Thyroid gland (tissue), 4 donors: Measurements from ENCODE around the gene STPG3. TPM values are rescaled to one million over a fixed set of nuclear protein-coding genes. Genes with fewer than 3 reads are reported as not detected.

Source experiments
- DNase-seq, 2 donors: peaks; one replicate each; pipeline ENCODE4 v3.0.0-alpha.2; 2019
- H3K27ac ChIP-seq, 3 donors: fragments of 200-600 bp; sonication (generic); 1 replicate in 2 of 3; 2 replicates in 1 of 3; pipeline ENCODE4 v1.5.1; 2016 to 2019; ENCODE audit warnings: mild to moderate bottlenecking in 1 of 3, moderate library complexity in 1 of 3
- H3K27me3 ChIP-seq: fragments of 200-600 bp; sonication (generic); one replicate; pipeline ENCODE4 v1.5.1; 2019
- H3K36me3 ChIP-seq, 2 donors: fragments of 200-600 bp; sonication (generic); one replicate each; pipeline ENCODE4 v1.5.1; 2016 to 2019
- H3K4me1 ChIP-seq, 2 donors: fragments of 200-600 bp; sonication (generic); one replicate each; pipeline ENCODE4 v1.5.1; 2017 to 2019
- H3K4me3 ChIP-seq, 3 donors: fragments of 200-600 bp; sonication (generic); replicated peaks in 1 of 3; 1 replicate in 2 of 3; 2 replicates in 1 of 3; pipeline ENCODE4 v1.5.1; 2016; ENCODE audit warnings: mild to moderate bottlenecking in 1 of 3
- H3K9me3 ChIP-seq: fragments of 200-600 bp; sonication (generic); one replicate; pipeline ENCODE4 v1.5.1; 2017
- CTCF ChIP-seq, 6 experiments: fragments of 200-600 bp in 3 of 6; fragments of 450-650 bp in 3 of 6; sonication (generic) in 3 of 6; IDR thresholded peaks; one replicate each; pipeline ENCODE4 v1.5.1; 2016 to 2019; ENCODE audit warnings: antibody characterized with exemption in 6 of 6, mild to moderate bottlenecking in 2 of 6, inconsistent platforms in 1 of 6, moderate library complexity in 1 of 6
- POLR2A ChIP-seq, 2 donors: fragments of 450-650 bp; IDR thresholded peaks; one replicate each; pipeline ENCODE4 v1.6.1; 2017; ENCODE audit warnings: antibody characterized with exemption in 2 of 2, mild to moderate bottlenecking in 2 of 2, moderate library complexity in 1 of 2
- WGBS, 2 donors: methylation state at CpG; one replicate each; pipeline ENCODE4 v1.1.5; 2017; 5-methylcytosine and 5-hydroxymethylcytosine counted together
- intact Hi-C: fragments of 100-400 bp; cut with DNase I; formaldehyde crosslinking; loops from one replicate; pipeline ENCODE4 v1.15.1; 2023
- total RNA-seq, 4 donors: library from RNA; depleted of rRNA; stranded (reverse); fragments of >200 nt; gene quantifications; one replicate each; pipeline ENCODE4 v1.2.3, GENCODE V29; 2016

STPG3 gene
- total RNA-seq, 4 donors from 2014 or later, result not detected

DNA sequence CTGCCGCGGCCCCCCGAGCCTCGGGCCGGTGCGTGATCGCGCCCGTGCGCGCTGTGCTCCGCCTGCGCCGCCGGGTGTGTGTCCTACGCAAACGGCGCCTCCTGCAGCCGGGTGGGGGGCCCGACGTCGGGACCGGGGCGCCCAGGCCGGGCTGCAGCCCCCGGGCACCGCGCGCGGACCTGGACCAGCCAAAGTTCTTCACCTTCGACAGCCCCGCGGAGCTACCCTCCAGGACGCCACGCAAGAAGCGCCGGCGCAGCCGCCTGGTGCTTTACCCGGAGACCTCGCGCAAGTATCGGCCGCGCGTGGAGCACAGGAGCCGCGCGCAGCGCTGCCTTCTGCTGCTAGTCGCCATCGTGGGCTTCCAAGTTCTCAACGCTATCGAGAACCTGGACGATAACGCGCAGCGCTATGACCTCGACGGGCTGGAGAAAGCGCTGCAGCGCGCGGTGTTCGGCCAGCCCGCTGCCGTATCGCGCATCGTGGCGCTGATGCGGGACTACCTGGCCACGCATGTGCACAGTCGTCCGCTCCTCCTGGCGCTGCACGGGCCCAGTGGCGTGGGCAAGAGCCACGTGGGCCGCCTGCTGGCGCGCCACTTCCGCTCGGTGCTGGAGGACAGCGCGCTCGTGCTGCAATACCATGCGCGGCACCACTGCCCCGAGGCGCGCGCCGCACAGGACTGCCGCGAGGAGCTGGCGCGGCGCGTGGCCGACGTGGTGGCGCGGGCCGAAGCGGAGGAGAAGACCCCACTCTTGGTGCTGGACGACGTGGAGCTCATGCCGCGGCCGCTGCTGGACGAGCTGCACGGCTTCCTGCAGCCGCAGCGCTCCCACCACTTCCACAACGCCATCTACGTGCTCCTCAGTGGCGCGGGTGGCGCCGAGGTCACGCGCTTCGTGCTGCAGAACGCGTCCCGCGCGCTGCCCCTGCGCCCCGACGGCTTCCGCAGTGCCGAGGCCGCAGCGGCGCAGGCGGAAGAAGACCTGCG is 27.9 kb downstream of the STPG3 start:
- intact Hi-C loops, result no loop called here
- DNase-seq, result no peak
- Histone ChIP-seq H3K4me3 (no peak overlapping the region), H3K9me3 (no peaks in the 10 kb centered on the region), H3K27ac (no peak overlapping the region), H3K36me3 (no peaks in the 10 kb centered on the region), H3K27me3 (no peaks in the 10 kb centered on the region), H3K4me1 (peaks cover 29 to 35% of the 10 kb centered on the region in 2 donors)
- WGBS, 2 donors, result 92 to 94% methylated on average over 100 to 117 of the region's 139 CpGs
- TF ChIP-seq CTCF (IDR thresholded peaks at IDR 0.05) (no peak), POLR2A (IDR thresholded peaks at IDR 0.05) (no peak)

DNA sequence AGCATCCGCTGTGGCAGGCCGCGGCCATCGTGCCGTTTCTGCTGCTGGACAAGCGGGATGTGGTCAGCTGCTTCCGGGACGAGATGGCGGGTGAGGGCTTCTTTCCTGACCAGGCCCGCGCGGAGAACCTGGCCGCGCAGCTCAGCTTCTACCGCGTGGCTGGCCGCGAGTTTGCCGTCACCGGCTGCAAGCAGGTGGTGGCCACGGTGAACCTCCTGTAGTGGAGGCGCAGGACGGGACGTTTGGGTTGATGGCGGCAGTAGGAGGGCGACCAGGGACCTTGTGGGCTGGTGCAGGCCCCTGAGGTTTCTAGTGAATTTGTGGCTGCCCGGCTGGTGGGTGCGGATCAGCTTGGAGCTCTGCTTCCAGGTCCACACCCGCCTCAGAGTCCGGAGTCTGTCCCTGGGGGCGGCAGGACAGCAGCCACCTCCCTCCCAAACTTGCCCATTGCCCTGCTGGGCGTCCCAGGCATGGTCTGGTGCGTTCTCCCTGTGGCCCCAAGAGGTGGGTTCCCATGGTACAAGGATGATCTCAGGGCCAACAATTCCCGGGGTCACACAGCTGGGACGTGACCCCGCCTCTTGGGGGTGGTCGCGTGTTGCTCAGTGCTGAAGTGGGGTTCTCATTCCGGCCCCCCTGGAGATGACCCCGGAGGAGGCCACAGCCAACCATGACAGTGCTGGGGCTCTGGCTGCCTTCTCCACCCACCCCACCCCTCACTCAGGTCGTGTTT is 28.8 kb downstream of the STPG3 start:
- no peaks in the 10 kb centered on the region for H3K9me3 ChIP-seq
- 95% methylated on average over 19 to 35 of the region's 41 CpGs for WGBS, 2 donors
- H3K27me3 ChIP-seq, result no peaks in the 10 kb centered on the region
- no peaks in the 10 kb centered on the region for H3K36me3 ChIP-seq
- H3K27ac ChIP-seq, result no peak overlapping the region
- no peak overlapping the region for H3K4me3 ChIP-seq
- TF ChIP-seq CTCF (IDR thresholded peaks at IDR 0.05) (no peak), POLR2A (IDR thresholded peaks at IDR 0.05) (no peak)
- peaks cover 22 to 30% of the 10 kb centered on the region in 2 donors for H3K4me1 ChIP-seq
- intact Hi-C loops, result no loop called here
- no peak for DNase-seq

DNA sequence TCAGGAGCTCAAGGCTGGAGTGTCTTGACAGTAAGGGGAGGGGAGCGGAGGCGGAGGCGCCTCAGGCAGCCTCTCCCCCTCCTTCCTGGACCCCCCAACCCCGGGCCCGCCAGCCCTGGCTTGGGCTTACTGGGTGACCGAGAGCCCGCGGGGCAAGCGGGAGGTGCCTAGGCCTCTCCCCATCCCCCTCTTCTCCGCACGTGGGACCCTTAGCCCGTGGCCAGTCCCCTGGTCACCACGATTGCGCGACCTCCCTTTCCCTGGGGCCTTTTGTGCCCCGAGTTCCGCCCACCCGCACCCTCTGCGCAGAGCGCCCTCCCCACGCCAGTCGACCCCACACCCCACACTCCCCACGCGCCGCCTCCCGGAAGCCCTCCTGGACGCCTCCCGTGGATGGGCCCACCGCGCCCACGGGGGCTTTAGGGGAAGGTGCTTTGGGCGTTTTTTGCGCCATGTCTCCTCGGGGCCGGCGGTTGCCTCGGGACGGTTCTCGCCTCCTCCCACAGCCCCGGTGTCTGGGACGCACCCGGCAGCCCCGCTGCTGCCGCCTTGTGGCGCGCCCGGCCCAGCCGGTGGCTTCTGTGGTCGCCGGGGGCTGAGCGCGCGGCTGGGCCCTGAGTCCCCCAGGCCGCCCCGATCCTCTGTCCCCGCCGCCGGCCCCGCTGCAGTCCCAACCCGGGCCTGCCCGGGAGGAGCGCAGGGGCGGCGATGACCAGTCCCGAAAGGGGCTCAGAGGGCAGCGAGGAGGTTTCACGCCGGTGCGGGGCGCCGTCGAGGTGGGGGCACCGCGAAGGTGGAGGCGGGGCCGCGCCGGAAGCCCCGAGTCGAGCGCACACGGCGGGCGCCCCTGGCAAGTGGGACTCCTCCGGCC is 29.6 kb downstream of the STPG3 start:
- no peaks in the 10 kb centered on the region for H3K9me3 ChIP-seq
- TF ChIP-seq POLR2A (IDR thresholded peaks at IDR 0.05), result no peak
- TF ChIP-seq CTCF (IDR thresholded peaks at IDR 0.05), result no peak
- no peak overlapping the region for H3K4me3 ChIP-seq
- 62 to 70% methylated on average over 52 to 72 of the region's 85 CpGs for WGBS, 2 donors
- no peak overlapping the region for H3K27ac ChIP-seq
- peaks cover 22 to 28% of the 10 kb centered on the region in 2 donors for H3K4me1 ChIP-seq
- no peaks in the 10 kb centered on the region for H3K36me3 ChIP-seq
- DNase-seq, result no peak
- intact Hi-C loops, result no loop called here
- H3K27me3 ChIP-seq, result no peaks in the 10 kb centered on the region

GRCh38 chr9:137281345-137282116 is 30.4 kb downstream of the STPG3 start:
- peaks cover 19% of the 10 kb centered on the region in 2 donors for H3K4me1 ChIP-seq
- intact Hi-C loops, result no loop called here
- H3K27me3 ChIP-seq, result no peaks in the 10 kb centered on the region
- no peak overlapping the region for H3K4me3 ChIP-seq
- no peaks in the 10 kb centered on the region for H3K9me3 ChIP-seq
- H3K36me3 ChIP-seq, result no peaks in the 10 kb centered on the region
- no peak for DNase-seq
- TF ChIP-seq POLR2A (IDR thresholded peaks at IDR 0.05) (no peak), CTCF (IDR thresholded peaks at IDR 0.05) (no peak)
- 75% methylated on average over 22 to 35 of the region's 39 CpGs for WGBS, 2 donors
- H3K27ac ChIP-seq, result no peak overlapping the region
